GM21447 (cell line): ENCODE results near the gene CCDC87.
A peak's percentile ranks its signal among the peaks of the same experiment; 100 is the strongest.
"Not testable (repeated sequence)": the region's sequence is repeated elsewhere in the genome, so short reads cannot be mapped to it uniquely, and the experiment has no call there.

Experiments
- ATAC-seq: cut with Tn5 transposase; IDR thresholded peaks from one replicate; pipeline ENCODE4 v1.9.1; 2021; ENCODE audit not compliant: unreplicated experiment

The CCDC87 gene, protein sequence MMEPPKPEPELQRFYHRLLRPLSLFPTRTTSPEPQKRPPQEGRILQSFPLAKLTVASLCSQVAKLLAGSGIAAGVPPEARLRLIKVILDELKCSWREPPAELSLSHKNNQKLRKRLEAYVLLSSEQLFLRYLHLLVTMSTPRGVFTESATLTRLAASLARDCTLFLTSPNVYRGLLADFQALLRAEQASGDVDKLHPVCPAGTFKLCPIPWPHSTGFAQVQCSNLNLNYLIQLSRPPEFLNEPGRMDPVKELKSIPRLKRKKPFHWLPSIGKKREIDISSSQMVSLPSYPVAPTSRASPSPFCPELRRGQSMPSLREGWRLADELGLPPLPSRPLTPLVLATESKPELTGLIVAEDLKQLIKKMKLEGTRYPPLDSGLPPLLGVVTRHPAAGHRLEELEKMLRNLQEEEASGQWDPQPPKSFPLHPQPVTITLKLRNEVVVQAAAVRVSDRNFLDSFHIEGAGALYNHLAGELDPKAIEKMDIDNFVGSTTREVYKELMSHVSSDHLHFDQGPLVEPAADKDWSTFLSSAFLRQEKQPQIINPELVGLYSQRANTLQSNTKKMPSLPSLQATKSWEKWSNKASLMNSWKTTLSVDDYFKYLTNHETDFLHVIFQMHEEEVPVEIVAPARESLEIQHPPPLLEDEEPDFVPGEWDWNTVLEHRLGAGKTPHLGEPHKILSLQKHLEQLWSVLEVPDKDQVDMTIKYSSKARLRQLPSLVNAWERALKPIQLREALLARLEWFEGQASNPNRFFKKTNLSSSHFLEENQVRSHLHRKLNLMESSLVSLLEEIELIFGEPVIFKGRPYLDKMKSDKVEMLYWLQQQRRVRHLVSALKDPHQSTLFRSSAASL

GRCh38 chr11:66592457-66593302 lies at the start of gene CCDC87, which contains the start of gene CCS:
Gene CCDC87, minus strand, starts transcription at chr11:66593063. Its CDS starts 48 bp downstream, at chr11:66593015.
Gene CCS, plus strand, starts transcription at chr11:66593185. Its CDS starts 77 bp downstream, at chr11:66593262.
- peak; percentile 87 for ATAC-seq

DNA sequence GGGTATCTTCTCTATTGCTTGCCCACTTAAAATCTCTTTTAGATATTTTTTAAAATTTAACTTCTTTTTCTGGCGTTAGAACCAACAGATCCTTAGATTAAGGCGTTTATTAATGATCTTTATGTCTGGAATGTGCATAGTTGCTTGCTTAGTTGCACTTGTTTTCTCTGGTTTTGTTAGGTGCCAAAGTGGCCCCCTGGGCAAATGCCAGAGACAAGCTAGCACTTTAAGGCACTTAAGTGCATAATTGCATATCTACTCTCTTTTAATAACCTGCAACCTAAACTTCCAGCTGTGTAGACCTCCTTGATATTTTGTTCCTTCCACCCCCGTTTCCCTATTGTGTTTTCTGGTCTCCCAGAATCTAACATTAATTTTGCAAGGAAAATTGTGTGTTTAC lies 49.0 kb upstream of the CCDC87 start:
- no peak for ATAC-seq

- ATAC-seq: not testable (repeated sequence)
Observed at GRCh38 chr11:66639814-66640340, 47.0 kb upstream of the CCDC87 start.

DNA sequence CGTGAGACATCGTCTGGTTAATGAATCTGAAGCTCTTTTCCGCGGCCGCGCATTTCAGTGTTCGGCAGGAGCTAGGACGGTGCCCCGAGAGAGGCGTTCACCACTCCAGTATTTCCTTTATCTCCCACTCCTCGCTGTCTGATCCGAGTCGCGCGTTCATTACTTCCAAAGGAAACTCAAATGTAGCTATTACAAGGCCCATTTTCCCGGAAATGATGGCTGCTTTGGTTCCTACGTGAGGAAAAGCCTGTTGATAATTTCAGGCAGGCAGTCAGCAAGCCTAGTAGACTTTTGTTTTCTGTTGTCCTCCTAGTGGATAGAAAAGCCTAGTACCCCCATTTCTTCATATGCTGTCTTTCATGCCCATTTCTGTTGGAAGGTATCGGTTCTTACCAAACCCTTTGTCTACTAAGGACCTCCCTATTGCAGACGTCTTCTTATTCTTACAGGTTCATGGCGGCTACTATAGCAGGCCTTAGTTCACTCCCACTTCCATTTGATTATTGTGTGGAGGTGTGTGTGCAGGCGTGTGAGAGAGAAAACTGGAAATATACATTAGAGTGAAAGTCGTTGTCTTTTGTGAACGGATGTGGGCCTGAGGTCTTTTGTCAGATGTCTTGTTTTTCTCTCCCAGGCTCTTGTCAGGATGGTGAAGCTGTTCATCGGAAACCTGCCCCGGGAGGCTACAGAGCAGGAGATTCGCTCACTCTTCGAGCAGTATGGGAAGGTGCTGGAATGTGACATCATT lies 46.4 kb upstream of the CCDC87 start:
- ATAC-seq: no peak

- peak; percentile 97 for ATAC-seq
Observed at GRCh38 chr11:66638177-66639065, 45.6 kb upstream of the CCDC87 start, which contains the start of gene RBM4. Gene RBM4, plus strand, starts transcription at chr11:66638703. Its CDS starts 1,009 bp downstream, at chr11:66639712.

DNA sequence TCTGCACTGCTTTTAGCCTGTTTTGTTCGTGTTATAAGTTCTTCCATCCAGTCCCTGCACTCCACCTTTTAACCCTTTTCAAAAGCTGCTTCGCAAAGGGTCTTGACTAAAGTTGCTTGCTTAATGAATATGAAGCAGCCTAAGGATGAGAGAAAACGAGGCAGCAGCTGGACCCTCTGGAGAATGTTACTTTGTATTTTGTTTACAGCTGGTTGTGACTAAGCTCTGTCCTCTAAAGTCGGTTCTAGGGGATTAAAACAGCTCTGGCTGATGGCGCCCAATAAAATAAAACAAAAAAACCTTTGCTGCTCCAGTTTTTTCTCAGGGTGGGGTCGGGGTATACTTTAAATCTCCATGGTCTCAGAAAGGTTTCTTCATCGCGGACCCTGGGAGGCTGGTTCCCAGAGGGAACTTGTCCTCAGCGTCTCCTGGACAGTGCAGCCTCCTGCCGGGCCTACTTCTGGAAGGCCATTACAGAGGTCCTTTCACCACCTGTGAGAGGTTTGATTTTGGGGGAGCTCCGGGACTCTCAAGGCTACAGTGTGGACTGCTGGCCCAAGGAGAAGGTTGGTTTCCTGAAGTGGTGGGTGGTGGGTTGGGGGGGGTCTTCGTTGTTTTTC lies 44.8 kb upstream of the CCDC87 start:
- no peak for ATAC-seq

- ATAC-seq: no peak
Observed at GRCh38 chr11:66636411-66636810, 43.5 kb upstream of the CCDC87 start.

GRCh38 chr11:66632952-66633351 lies 40.1 kb upstream of the CCDC87 start:
- ATAC-seq: no peak

- ATAC-seq: no peak
Observed at GRCh38 chr11:66631883-66632282, 39.0 kb upstream of the CCDC87 start.

DNA sequence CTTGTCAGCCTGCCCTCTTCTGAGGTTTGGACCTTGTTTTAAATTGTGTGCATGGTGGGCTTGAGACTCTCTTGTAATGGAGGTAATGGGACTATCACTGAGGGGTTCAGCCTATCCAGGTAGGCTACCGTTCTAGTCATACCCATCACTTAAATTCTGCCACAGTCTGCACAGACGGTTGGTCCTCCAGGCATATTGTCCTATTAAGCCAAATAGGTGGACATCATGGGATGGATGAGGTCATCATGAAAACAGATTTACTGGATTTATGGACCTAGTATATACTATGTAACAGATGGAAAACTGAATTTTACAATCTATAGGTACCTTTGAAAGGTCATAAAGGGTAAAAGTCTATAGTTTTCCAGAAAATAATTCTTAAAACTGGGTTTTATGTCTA lies 36.5 kb upstream of the CCDC87 start:
- ATAC-seq: no peak

- no peak for ATAC-seq
Observed at GRCh38 chr11:66628061-66628603, 35.3 kb upstream of the CCDC87 start.

GRCh38 chr11:66626926-66627325 lies 34.1 kb upstream of the CCDC87 start:
- ATAC-seq: no peak

- ATAC-seq: no peak
Observed at GRCh38 chr11:66626382-66626781, 33.5 kb upstream of the CCDC87 start.

- ATAC-seq: no peak
Observed at GRCh38 chr11:66625752-66626149, 32.9 kb upstream of the CCDC87 start.

- no peak for ATAC-seq
Observed at GRCh38 chr11:66625041-66625751, 32.3 kb upstream of the CCDC87 start.

DNA sequence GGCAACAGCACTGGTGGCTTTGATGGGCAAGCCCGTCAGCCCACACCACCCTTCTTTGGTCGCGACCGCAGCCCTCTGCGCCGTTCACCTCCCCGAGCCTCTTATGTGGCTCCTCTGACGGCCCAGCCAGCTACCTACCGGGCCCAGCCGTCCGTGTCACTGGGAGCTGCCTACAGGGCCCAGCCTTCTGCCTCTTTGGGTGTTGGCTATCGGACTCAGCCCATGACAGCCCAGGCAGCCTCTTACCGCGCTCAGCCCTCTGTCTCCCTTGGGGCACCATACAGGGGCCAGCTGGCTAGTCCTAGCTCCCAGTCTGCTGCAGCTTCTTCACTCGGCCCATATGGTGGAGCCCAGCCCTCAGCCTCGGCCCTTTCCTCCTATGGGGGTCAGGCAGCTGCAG lies 31.6 kb upstream of the CCDC87 start:
- ATAC-seq: no peak

DNA sequence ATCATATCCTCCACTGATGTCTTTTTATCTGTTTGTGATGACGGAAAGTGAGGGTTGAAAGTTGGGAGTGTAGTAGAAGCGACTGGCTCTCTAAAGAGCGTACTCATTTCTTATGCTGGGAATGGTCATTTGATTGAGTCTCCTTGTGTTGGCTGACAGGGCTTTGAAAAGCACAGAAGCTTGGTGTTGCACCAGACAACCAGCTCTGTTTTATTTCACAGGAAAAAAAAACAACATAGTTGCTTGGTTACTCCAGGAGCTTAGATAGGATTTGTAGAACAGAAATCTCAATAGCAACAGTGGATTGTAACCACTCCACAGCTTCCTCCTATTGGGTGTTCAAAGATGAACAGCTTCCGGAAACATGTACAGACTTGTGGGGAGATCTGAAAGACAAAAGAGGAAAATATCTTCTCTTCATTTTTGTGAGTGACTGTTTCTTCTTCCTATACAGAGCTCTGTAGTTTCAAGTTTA lies 26.3 kb upstream of the CCDC87 start:
- no peak for ATAC-seq
